ENCODE results near the gene PGBD2. TPM values are rescaled to one million over a fixed set of nuclear protein-coding genes. Genes with fewer than 3 reads are reported as not detected.

The PGBD2 gene
- total and polyA plus RNA-seq, 9 of the 15 experiments (the other 6 are each of a cell fraction or from before 2014, with no cell fraction given): 11.9 to 21.8 (median 14.7) TPM

- no peak for TF ChIP-seq BMI1 (IDR thresholded peaks at IDR 0.05; ENCODE audit: low read length)
- TF ChIP-seq KDM4B (IDR thresholded peaks at IDR 0.05; ENCODE audit: borderline replicate concordance in 2 of 2, low read depth in 1 of 2): no peak
- TF ChIP-seq TAF9B (IDR thresholded peaks at IDR 0.05; ENCODE audit: partially characterized antibody): no peak
- TF ChIP-seq, protein P1, sequence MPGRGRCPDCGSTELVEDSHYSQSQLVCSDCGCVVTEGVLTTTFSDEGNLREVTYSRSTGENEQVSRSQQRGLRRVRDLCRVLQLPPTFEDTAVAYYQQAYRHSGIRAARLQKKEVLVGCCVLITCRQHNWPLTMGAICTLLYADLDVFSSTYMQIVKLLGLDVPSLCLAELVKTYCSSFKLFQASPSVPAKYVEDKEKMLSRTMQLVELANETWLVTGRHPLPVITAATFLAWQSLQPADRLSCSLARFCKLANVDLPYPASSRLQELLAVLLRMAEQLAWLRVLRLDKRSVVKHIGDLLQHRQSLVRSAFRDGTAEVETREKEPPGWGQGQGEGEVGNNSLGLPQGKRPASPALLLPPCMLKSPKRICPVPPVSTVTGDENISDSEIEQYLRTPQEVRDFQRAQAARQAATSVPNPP (IDR thresholded peaks at IDR 0.05; ENCODE audit: borderline replicate concordance, insufficient read depth, insufficient read length): no peak
- TF ChIP-seq, protein P2, sequence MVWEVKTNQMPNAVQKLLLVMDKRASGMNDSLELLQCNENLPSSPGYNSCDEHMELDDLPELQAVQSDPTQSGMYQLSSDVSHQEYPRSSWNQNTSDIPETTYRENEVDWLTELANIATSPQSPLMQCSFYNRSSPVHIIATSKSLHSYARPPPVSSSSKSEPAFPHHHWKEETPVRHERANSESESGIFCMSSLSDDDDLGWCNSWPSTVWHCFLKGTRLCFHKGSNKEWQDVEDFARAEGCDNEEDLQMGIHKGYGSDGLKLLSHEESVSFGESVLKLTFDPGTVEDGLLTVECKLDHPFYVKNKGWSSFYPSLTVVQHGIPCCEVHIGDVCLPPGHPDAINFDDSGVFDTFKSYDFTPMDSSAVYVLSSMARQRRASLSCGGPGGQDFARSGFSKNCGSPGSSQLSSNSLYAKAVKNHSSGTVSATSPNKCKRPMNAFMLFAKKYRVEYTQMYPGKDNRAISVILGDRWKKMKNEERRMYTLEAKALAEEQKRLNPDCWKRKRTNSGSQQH (CRISPR knock-in tag; IDR thresholded peaks at IDR 0.05): peak; percentile 79; the same call in 1 of the 2 replicates
- no peak for TF ChIP-seq PML (IDR thresholded peaks at IDR 0.05; ENCODE audit: low read length)
- peak; percentile 37; the same call in 1 of the 2 replicates for TF ChIP-seq CBFA2T3 (IDR thresholded peaks at IDR 0.05)
- no peak for TF ChIP-seq ATF4 (CRISPR knock-in tag; IDR thresholded peaks at IDR 0.05)
- TF ChIP-seq XRCC3 (IDR thresholded peaks at IDR 0.05): no peak
- TF ChIP-seq, protein P3, sequence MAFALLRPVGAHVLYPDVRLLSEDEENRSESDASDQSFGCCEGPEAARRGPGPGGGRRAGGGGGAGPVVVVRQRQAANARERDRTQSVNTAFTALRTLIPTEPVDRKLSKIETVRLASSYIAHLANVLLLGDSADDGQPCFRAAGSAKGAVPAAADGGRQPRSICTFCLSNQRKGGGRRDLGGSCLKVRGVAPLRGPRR (CRISPR knock-in tag; IDR thresholded peaks at IDR 0.05): no peak
- TF ChIP-seq ZBTB17 (CRISPR knock-in tag; IDR thresholded peaks at IDR 0.05): peak; percentile 72; the same call in 1 of the 2 replicates
- TF ChIP-seq ZNF507 (tag; conservative IDR thresholded peaks at IDR 0.05): no peak
- peak; percentile 75 for TF ChIP-seq WHSC1 (IDR thresholded peaks at IDR 0.05; ENCODE audit: low read length)
- no peak for TF ChIP-seq ZKSCAN3 (CRISPR knock-in tag; IDR thresholded peaks at IDR 0.05)
- peak; percentile 62 for TF ChIP-seq TOE1 (IDR thresholded peaks at IDR 0.05; ENCODE audit: borderline replicate concordance)
- TF ChIP-seq TOE1 (CRISPR knock-in tag; IDR thresholded peaks at IDR 0.05; ENCODE audit: borderline replicate concordance, low read depth): no peak
- TF ChIP-seq RBM22 (IDR thresholded peaks at IDR 0.05; ENCODE audit: low read depth, low read length, poor library complexity, severe bottlenecking): no peak
- TF ChIP-seq CAMTA2 (CRISPR knock-in tag; conservative IDR thresholded peaks at IDR 0.05): no peak
- no peak for TF ChIP-seq NELFE (IDR thresholded peaks at IDR 0.05; ENCODE audit: insufficient read depth, insufficient read length)
- no peak for TF ChIP-seq HNRNPUL1 (IDR thresholded peaks at IDR 0.05; ENCODE audit: low read length)
- TF ChIP-seq HMBOX1 (IDR thresholded peaks at IDR 0.05): no peak
- 0 out of 4 replicates have a peak, but pooled peaks of 1 of the 2 experiments have one; percentile 26 for TF ChIP-seq ARNT (IDR thresholded peaks at IDR 0.05)
- TF ChIP-seq NFYB (IDR thresholded peaks at IDR 0.05; ENCODE audit: extremely low read depth, insufficient read length): no peak
- no peak for TF ChIP-seq YBX1 (IDR thresholded peaks at IDR 0.05)
- no peak for TF ChIP-seq CREBBP (IDR thresholded peaks at IDR 0.05; ENCODE audit: low read depth, low read length)
Measured at GRCh38 chr1:248890549-248891498, 15.2 kb upstream of the PGBD2 start (continued).
